ENCODE data around the gene CTNND2. TPM values are rescaled to one million over a fixed set of nuclear protein-coding genes. Genes with fewer than 3 reads are reported as not detected.

Gene CTNND2
- total RNA-seq, 1 experiment from 2014 or later: 7.0 TPM

DNA sequence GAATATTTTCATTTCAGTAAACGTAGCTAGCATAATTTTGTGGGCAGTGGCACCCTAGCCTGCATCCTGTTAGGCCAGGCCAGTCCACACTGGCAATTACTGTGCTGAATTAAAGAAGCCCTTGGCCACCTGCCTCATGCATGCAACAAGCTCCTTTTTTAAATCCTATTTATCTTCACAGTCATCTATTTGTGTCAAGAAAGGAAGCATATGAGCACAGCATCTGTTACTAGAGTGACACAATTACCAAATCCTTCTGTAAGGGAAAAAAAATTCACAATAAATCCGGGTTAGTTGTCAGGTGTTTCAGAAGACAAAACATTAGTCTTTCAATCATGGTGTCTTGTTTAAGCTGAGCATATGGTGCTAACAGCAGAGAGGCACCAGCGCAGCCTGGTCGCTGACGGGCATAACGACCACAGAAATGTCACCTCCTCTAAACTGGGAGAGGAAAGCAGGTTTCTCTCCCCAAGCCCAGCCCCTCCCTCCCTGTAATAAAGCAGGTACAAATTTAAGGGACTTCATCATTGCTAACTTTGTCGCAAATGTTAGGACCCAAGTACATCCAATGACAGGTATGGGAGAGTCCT, 520.6 kb downstream of the CTNND2 start:
- H3K9me3 Mint-ChIP-seq: no peaks in the 10 kb centered on the region; a peak in 1 of 5 replicates
- no CpG with 5 or more reads among the region's 7 CpGs for WGBS (ENCODE audit: extremely low coverage, insufficient read length, low lambda C conversion rate)
- peaks cover 23% of the 10 kb centered on the region; the same call in 1 of the 2 replicates for H3K27me3 ChIP-seq (ENCODE audit: insufficient read depth, low read length)
- H3K4me2 ChIP-seq (ENCODE audit: insufficient read depth, insufficient read length, low read length): no peak overlapping the region
- H2BK5ac ChIP-seq (ENCODE audit: insufficient read length, low read length): no peak overlapping the region
- H3T11ph ChIP-seq (ENCODE audit: low read length): no peak overlapping the region
- no peaks in the 10 kb centered on the region for H3K79me2 ChIP-seq (ENCODE audit: insufficient read depth, low read length)
- no peak overlapping the region for H3K27ac Mint-ChIP-seq
- no peaks in the 10 kb centered on the region for H3K9me3 ChIP-seq (ENCODE audit: control insufficient read depth, low read depth, low read length)
- no peak overlapping the region for H2BK120ac ChIP-seq (ENCODE audit: low read depth, low read length, poor library complexity, severe bottlenecking)
- no peak overlapping the region for H2BK15ac ChIP-seq (ENCODE audit: low read depth, low read length)
- H3K79me1 ChIP-seq (ENCODE audit: insufficient read depth, low read depth, low read length, poor library complexity, severe bottlenecking): no peaks in the 10 kb centered on the region
- peaks cover 10% of the 10 kb centered on the region for H3K23me2 ChIP-seq (ENCODE audit: insufficient read length, low read depth, low read length, poor library complexity, severe bottlenecking)
- H2BK20ac ChIP-seq (ENCODE audit: low read depth, low read length, poor library complexity, severe bottlenecking): no peak overlapping the region
- no peak overlapping the region for H3K56ac ChIP-seq (ENCODE audit: insufficient read length, low read depth, low read length)
- peak overlapping the region in 1 of 2 experiments; percentile 89; a peak in 1 of 5 replicates for H3K4me3 Mint-ChIP-seq
- no peak overlapping the region for H3K18ac ChIP-seq (ENCODE audit: insufficient read length, low read depth, low read length)
- H3K14ac ChIP-seq (ENCODE audit: insufficient read depth, low read length): no peak overlapping the region
- H2AK5ac ChIP-seq (ENCODE audit: insufficient read length, low read length): no peak overlapping the region
- H3K36me3 Mint-ChIP-seq (ENCODE audit: insufficient read depth in 1 of 3, low read depth in 3 of 3): peaks cover 0 to 2% (median 0%) of the 10 kb centered on the region in 3 experiments; a peak in 2 of 7 replicates
- no peak overlapping the region for H4K91ac ChIP-seq (ENCODE audit: insufficient read length, low read depth, low read length)
- H3K9ac ChIP-seq (ENCODE audit: extremely low read depth, insufficient read length, low read length): no peak overlapping the region
- peaks cover 3% of the 10 kb centered on the region; the same call in 1 of the 2 replicates for H3K4me1 ChIP-seq (ENCODE audit: insufficient read depth, low read length)
- no peak overlapping the region for H3K27ac ChIP-seq (ENCODE audit: insufficient read length, low read depth, low read length)
- TF ChIP-seq, protein P1, sequence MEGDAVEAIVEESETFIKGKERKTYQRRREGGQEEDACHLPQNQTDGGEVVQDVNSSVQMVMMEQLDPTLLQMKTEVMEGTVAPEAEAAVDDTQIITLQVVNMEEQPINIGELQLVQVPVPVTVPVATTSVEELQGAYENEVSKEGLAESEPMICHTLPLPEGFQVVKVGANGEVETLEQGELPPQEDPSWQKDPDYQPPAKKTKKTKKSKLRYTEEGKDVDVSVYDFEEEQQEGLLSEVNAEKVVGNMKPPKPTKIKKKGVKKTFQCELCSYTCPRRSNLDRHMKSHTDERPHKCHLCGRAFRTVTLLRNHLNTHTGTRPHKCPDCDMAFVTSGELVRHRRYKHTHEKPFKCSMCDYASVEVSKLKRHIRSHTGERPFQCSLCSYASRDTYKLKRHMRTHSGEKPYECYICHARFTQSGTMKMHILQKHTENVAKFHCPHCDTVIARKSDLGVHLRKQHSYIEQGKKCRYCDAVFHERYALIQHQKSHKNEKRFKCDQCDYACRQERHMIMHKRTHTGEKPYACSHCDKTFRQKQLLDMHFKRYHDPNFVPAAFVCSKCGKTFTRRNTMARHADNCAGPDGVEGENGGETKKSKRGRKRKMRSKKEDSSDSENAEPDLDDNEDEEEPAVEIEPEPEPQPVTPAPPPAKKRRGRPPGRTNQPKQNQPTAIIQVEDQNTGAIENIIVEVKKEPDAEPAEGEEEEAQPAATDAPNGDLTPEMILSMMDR (conservative IDR thresholded peaks at IDR 0.05): no peak
- no peak overlapping the region for H2BK12ac ChIP-seq (ENCODE audit: insufficient read length, low read depth, low read length)
- no peaks in the 10 kb centered on the region for H4K20me1 ChIP-seq (ENCODE audit: control insufficient read depth, insufficient read depth, insufficient read length)
- no peak overlapping the region for H3K23ac ChIP-seq (ENCODE audit: insufficient read length, low read depth, low read length)
- H3K4ac ChIP-seq (ENCODE audit: low read depth, low read length): no peak overlapping the region
- H4K8ac ChIP-seq (replicated peaks; ENCODE audit: insufficient read length, low read depth, low read length): no peak overlapping the region
- H4K5ac ChIP-seq (ENCODE audit: insufficient read length, low read depth, low read length): no peak overlapping the region
- H3K27me3 Mint-ChIP-seq (ENCODE audit: low read depth): peaks cover 90% of the 10 kb centered on the region
- no peak for DNase-seq
- H2AFZ ChIP-seq (ENCODE audit: low read length): no peak overlapping the region
- peaks cover 25 to 27% of the 10 kb centered on the region in 2 experiments for H3K4me1 Mint-ChIP-seq
